Activated B cell treated with CpG ODN at 0.5 μM for 24 hours (primary cell): Measurements from ENCODE around the gene SH3PXD2A. TPM values are rescaled to one million over a fixed set of nuclear protein-coding genes. Genes with fewer than 3 reads are reported as not detected.

Experiments
- ATAC-seq: fragments of 200-7000 bp; cut with Tn5 transposase; one replicate; pipeline ENCODE4 v1.10.0; 2021; ENCODE audit warnings: low read depth, mild to moderate bottlenecking, moderate library complexity
- CTCF ChIA-PET: fragments of 350-600 bp; sonication (Branson Sonifier 250); formaldehyde crosslinking; loops from one replicate; lab custom pipeline; 2021; ENCODE audit warnings: antibody characterized with exemption; lab: Charles Lee
- POLR2A ChIA-PET: fragments of 350-600 bp; sonication (Branson Sonifier 250); formaldehyde crosslinking; loops from one replicate; lab custom pipeline; 2021; ENCODE audit warnings: antibody characterized with exemption; lab: Charles Lee
- DNase-seq: peaks from one replicate; pipeline ENCODE4 v3.0.0; 2022
- H3K27ac Mint-ChIP-seq: one replicate; pipeline ENCODE4 v1.8.0; 2020; ENCODE audit warnings: mixed read lengths
- H3K27me3 Mint-ChIP-seq: one replicate; pipeline ENCODE4 v1.8.0; 2021; ENCODE audit warnings: mixed read lengths
- H3K36me3 Mint-ChIP-seq: one replicate; pipeline ENCODE4 v1.8.0; 2021; ENCODE audit warnings: low read depth, mixed read lengths
- H3K4me1 Mint-ChIP-seq: one replicate; pipeline ENCODE4 v1.8.0; 2021; ENCODE audit warnings: mixed read lengths
- H3K4me3 Mint-ChIP-seq: one replicate; pipeline ENCODE4 v1.8.0; 2020; ENCODE audit warnings: mild to moderate bottlenecking, mixed read lengths
- H3K9me3 Mint-ChIP-seq: one replicate; pipeline ENCODE4 v1.8.0; 2020; ENCODE audit warnings: mixed read lengths
- intact Hi-C: fragments of 100-400 bp; cut with micrococcal nuclease; formaldehyde crosslinking; loops from one replicate; pipeline ENCODE4 v1.15.1; 2024
- total RNA-seq: library from RNA; stranded (reverse); gene quantifications from 2 replicates; pipeline ENCODE4 v1.2.3, GENCODE V29; 2022
- TF ChIP-seq, protein P1 (sequence below): fragments of 200-600 bp; IDR thresholded peaks from one replicate; pipeline ENCODE4 v1.8.0; 2022; ENCODE audit warnings: antibody characterized with exemption, mild to moderate bottlenecking

The SH3PXD2A gene
- total RNA-seq, 1 donor from 2014 or later = 18.2 TPM

DNA sequence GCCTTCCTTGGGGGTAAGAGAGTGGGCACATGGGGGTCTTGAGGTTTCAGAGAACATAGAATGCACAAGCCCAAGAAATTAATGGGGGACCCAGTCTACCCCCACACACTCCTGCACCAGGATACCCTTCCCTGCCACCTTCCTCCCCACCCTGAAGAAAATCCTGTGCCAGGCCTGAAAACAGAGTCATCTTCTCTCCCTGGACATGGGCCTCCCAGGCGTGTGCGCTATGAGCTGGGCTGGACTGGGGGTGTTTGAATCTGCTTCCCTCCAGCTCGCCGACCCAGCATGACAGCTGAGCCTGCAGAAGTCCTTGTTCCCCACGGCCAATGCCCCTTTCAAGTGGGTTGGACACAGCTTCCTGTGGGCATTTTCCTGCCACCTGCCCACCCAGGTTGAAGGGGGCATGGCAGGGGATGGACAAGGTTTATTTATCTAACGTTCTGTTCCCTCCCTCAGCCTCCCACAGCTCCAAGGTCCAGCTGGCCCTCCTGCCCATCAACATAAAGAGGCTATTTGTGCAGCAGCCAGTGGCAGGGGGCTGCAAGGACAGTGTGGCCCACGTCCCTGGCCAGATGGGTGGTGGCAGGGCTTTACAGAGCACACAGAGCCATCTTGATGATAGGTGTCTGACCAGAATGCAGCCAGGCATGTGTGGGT is 141.0 kb downstream of the SH3PXD2A start:
- no peaks in the 10 kb centered on the region for H3K9me3 Mint-ChIP-seq

DNA sequence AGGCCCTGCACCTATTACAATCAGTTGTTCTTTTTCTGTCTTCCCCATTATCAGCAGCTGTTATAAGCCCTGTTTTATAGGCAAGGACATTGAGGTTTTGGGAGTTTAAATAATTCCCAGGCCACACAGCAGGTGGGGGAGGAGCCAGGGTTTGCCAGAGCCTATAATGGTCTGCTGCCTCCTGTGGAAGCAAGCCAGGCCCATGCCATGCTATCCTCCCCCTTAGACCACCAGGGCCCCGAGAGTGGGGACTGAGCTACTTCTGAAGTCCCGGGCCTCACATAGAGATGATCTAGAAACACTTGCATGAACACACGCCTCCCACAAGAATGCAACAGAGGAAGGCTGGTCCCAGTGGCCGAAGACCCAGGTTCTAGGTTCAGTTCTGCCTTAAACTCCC is 141.7 kb downstream of the SH3PXD2A start:
- CTCF ChIA-PET = interaction anchor here (1.5 to 3.7 kb wide), 7 partner anchors 141 to 188 kb away, joined by 4 to 38 read pairs (median 8); no protein-coding TSS in a partner anchor
- no peaks in the 10 kb centered on the region for H3K27me3 Mint-ChIP-seq
- no peaks in the 10 kb centered on the region for H3K4me1 Mint-ChIP-seq
- no peak overlapping the region for H3K4me3 Mint-ChIP-seq
- POLR2A ChIA-PET = no interaction called here
- DNase-seq (no peak), ATAC-seq (no peak)
- H3K9me3 Mint-ChIP-seq = no peaks in the 10 kb centered on the region
- TF ChIP-seq, protein P1, sequence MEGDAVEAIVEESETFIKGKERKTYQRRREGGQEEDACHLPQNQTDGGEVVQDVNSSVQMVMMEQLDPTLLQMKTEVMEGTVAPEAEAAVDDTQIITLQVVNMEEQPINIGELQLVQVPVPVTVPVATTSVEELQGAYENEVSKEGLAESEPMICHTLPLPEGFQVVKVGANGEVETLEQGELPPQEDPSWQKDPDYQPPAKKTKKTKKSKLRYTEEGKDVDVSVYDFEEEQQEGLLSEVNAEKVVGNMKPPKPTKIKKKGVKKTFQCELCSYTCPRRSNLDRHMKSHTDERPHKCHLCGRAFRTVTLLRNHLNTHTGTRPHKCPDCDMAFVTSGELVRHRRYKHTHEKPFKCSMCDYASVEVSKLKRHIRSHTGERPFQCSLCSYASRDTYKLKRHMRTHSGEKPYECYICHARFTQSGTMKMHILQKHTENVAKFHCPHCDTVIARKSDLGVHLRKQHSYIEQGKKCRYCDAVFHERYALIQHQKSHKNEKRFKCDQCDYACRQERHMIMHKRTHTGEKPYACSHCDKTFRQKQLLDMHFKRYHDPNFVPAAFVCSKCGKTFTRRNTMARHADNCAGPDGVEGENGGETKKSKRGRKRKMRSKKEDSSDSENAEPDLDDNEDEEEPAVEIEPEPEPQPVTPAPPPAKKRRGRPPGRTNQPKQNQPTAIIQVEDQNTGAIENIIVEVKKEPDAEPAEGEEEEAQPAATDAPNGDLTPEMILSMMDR = no peak
- no peak overlapping the region for H3K27ac Mint-ChIP-seq
- intact Hi-C loops = loop anchor here (1.0 to 10.0 kb wide), 5 partner anchors 146 to 901 kb away; no protein-coding TSS in a partner anchor
- no peaks in the 10 kb centered on the region for H3K36me3 Mint-ChIP-seq

More for the DNA sequence above, 141.0 kb downstream of the SH3PXD2A start:
- Mint-ChIP-seq H3K4me1 (no peaks in the 10 kb centered on the region), H3K36me3 (no peaks in the 10 kb centered on the region), H3K4me3 (no peak overlapping the region), H3K27ac (no peak overlapping the region), H3K27me3 (no peaks in the 10 kb centered on the region)
- TF ChIP-seq, protein P1 = no peak
- ChIA-PET CTCF (interaction anchor here (1.9 to 3.7 kb wide), 4 partner anchors 140 to 171 kb away, joined by 8 to 38 read pairs (median 19); no protein-coding TSS in a partner anchor), POLR2A (no interaction called here)
- intact Hi-C loops = loop anchor here (10.0 kb wide), 1 partner anchor 900 kb away; no protein-coding TSS in a partner anchor
- DNase-seq (no peak), ATAC-seq (no peak)

DNA sequence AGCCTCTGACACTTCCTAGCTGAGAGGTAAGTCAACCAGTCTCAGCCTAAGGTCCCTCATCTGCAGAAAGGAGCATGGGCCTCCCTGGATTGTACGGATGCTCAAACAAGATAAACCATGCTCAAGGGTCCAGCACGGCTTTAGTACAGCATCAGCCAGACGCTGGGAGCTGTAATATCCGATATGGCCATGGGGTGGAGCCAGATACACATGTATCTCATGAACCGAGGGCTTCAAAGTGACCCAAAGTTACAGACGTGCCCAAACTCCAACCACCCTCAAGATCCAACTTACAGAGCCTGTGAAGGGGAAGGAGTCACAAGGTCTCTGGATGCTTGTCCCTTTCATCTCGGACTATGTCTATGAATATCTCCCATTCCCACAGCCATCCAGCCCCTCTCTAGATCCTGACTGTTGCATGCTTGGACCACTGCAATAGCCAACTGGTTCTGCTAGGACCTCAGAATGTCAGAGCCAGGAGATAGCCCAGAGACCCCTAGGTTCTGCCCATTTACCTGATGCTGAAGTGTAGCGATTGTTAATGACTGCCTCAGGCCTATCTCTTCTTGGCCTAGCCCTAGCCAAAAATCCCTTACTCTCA is 142.4 kb downstream of the SH3PXD2A start:
- ATAC-seq (peak; percentile 94), DNase-seq (peak; percentile 73)
- H3K36me3 Mint-ChIP-seq = no peaks in the 10 kb centered on the region
- no peaks in the 10 kb centered on the region for H3K4me1 Mint-ChIP-seq
- TF ChIP-seq, protein P1 = no peak
- H3K27me3 Mint-ChIP-seq = no peaks in the 10 kb centered on the region
- no peak overlapping the region for H3K4me3 Mint-ChIP-seq
- ChIA-PET POLR2A (no interaction called here), CTCF (interaction anchor here (0.8 to 3.7 kb wide), 23 partner anchors 10 to 1212 kb away, joined by 3 to 38 read pairs (median 5); no protein-coding TSS in a partner anchor)
- no peak overlapping the region for H3K27ac Mint-ChIP-seq
- intact Hi-C loops = loop anchor here (1.0 to 10.0 kb wide), 5 partner anchors 146 to 902 kb away; no protein-coding TSS in a partner anchor
- no peaks in the 10 kb centered on the region for H3K9me3 Mint-ChIP-seq

DNA sequence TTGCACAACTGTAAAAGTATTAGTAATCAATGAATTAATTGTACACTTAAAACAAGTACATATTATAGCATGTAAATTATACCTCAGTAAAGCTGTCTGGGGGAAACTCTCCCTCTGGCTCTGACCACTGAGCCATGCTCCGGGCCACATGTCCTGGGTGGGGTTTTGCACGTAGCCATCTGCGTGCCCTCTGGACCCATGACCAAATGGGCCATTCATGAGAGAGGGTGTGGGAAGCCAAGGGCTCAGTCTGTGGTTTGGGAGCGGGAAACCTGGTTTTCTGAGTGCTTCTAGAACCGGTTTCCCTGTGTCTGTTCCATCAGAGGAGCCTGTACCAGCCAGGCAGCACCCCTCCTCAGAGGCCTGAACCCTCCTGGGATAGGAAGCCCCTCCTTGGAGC is 143.2 kb downstream of the SH3PXD2A start:
- Mint-ChIP-seq H3K4me3 (no peak overlapping the region), H3K36me3 (no peaks in the 10 kb centered on the region), H3K27me3 (no peaks in the 10 kb centered on the region), H3K4me1 (no peaks in the 10 kb centered on the region), H3K9me3 (no peaks in the 10 kb centered on the region), H3K27ac (no peak overlapping the region)
- ChIA-PET CTCF (interaction anchor here (0.8 to 3.7 kb wide), 21 partner anchors 10 to 1213 kb away, joined by 3 to 38 read pairs (median 5); no protein-coding TSS in a partner anchor), POLR2A (no interaction called here)
- TF ChIP-seq, protein P1 = no peak
- DNase-seq (no peak), ATAC-seq (no peak)
- intact Hi-C loops = loop anchor here (10.0 kb wide), 1 partner anchor 903 kb away; no protein-coding TSS in a partner anchor
